ENCODE results near the gene SMARCAL1.

Gene SMARCAL1

GRCh38 chr2:216522892-216523502 is 110.7 kb downstream of the SMARCAL1 start:
- FAIRE-seq: no peak

GRCh38 chr2:216525972-216526371 is 113.7 kb downstream of the SMARCAL1 start:
- no peak for DNase-seq (ENCODE audit: insufficient read length, low spot score)
- no peak for FAIRE-seq

More at GRCh38 chr2:216522892-216523502, 110.7 kb downstream of the SMARCAL1 start:
- no peak for DNase-seq (ENCODE audit: insufficient read length, low spot score)

DNA sequence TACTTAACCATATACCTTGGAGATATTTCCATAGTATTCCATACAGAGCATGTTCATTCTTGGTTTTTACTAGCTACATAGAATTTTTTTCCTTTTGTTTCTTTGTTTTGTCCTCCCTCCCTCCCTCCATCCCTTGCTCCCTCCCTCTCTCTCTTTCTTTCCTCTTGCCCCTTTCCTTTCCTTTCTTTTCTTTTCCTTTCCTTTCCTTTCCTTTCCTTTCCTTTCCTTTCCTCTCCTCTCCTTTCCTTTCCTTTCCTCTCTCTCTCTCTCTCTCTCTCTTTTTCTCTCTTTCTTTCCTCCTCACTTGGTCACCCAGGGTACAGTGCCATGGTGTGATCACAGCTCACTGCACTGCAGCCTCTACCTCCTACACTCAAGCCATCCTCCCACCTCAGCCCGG is 114.7 kb downstream of the SMARCAL1 start:
- DNase-seq (ENCODE audit: insufficient read length, low spot score): no peak
- FAIRE-seq: no peak

- FAIRE-seq (no peak), DNase-seq (ENCODE audit: insufficient read length, low spot score) (no peak)
Observed at GRCh38 chr2:216527600-216527999, 115.3 kb downstream of the SMARCAL1 start.

GRCh38 chr2:216532562-216532961 is 120.3 kb downstream of the SMARCAL1 start:
- FAIRE-seq: no peak
- DNase-seq (ENCODE audit: insufficient read length, low spot score): no peak

Measured in HTR-8/SVneo (cell line).